Suprapubic skin (tissue), 4 donors: ENCODE results near the gene ORMDL3. TPM values are rescaled to one million over a fixed set of nuclear protein-coding genes. Genes with fewer than 3 reads are reported as not detected.
"Not testable (repeated sequence)": the region's sequence is repeated elsewhere in the genome, so short reads cannot be mapped to it uniquely, and the experiment has no call there.

Experiments
- DNase-seq, 2 donors: peaks; one replicate each; pipeline ENCODE4 v3.0.0-alpha.2; 2019; ENCODE audit warnings: low spot score in 2 of 2
- H3K27ac ChIP-seq: fragments of 200-600 bp; sonication (generic); one replicate; pipeline ENCODE4 v1.5.1; 2019
- H3K27me3 ChIP-seq: fragments of 200-600 bp; sonication (generic); one replicate; pipeline ENCODE4 v1.5.1; 2019
- H3K36me3 ChIP-seq: fragments of 200-600 bp; sonication (generic); one replicate; pipeline ENCODE4 v1.5.1; 2019
- H3K4me1 ChIP-seq: fragments of 200-600 bp; sonication (generic); one replicate; pipeline ENCODE4 v1.5.1; 2019
- H3K4me3 ChIP-seq: fragments of 200-600 bp; sonication (generic); one replicate; pipeline ENCODE4 v1.5.1; 2019; ENCODE audit warnings: mild to moderate bottlenecking
- H3K9me3 ChIP-seq: fragments of 200-600 bp; sonication (generic); one replicate; pipeline ENCODE4 v1.5.1; 2019
- EP300 ChIP-seq: sonication (generic); formaldehyde crosslinking; IDR thresholded peaks from one replicate; pipeline ENCODE4 v1.6.1; 2017; ENCODE audit warnings: antibody characterized with exemption
- POLR2A ChIP-seq, 2 donors: fragments of 450-650 bp; IDR thresholded peaks; one replicate each; pipeline ENCODE4 v1.6.1; 2017; ENCODE audit warnings: antibody characterized with exemption in 2 of 2, mild to moderate bottlenecking in 2 of 2, moderate library complexity in 2 of 2
- POLR2AphosphoS5 ChIP-seq, 3 donors: sonication (generic); formaldehyde crosslinking; IDR thresholded peaks; one replicate each; pipeline ENCODE4 v1.6.1; 2017; ENCODE audit warnings: antibody characterized with exemption in 3 of 3
- WGBS: methylation state at CpG from one replicate; pipeline ENCODE4 v1.1.5; 2018; 5-methylcytosine and 5-hydroxymethylcytosine counted together
- total RNA-seq, 4 donors: library from RNA; depleted of rRNA; stranded (reverse); fragments of >200 nt; gene quantifications; one replicate each; pipeline ENCODE4 v1.1.0, GENCODE V29; 2016
- TF ChIP-seq, protein P1 (sequence below), 2 donors: fragments of 200-600 bp in 1 of 2; fragments of 450-650 bp in 1 of 2; sonication (generic) in 1 of 2; IDR thresholded peaks; one replicate each; pipeline ENCODE4 v1.5.1; 2016 to 2019; ENCODE audit warnings: antibody characterized with exemption in 2 of 2, mild to moderate bottlenecking in 1 of 2, moderate library complexity in 1 of 2

ORMDL3 gene
- total RNA-seq, 4 donors from 2014 or later: 57.7 to 91.3 (median 77.9) TPM

DNA sequence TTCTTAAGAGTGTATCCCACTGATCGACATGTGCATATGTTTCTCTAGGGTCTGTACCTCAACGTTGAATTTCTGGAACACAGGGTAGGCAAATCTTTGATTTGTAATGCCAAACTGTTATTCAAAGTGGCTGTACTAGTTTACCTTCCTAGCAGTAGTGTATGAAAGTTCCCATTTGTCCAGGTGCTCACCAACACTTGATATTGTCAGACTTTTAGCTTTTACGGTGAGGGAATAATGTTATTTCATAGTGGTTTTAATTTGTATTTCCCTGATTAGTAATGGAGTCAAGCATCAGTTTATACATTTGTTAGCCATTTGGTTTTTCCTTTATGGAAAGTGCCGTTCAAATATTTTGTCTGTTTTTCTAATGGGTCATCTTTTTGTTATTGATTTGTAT is 29.3 kb downstream of the ORMDL3 start:
- no peak for DNase-seq
- Histone ChIP-seq H3K27ac (no peak overlapping the region), H3K4me3 (no peak overlapping the region), H3K27me3 (no peaks in the 10 kb centered on the region), H3K9me3 (no peaks in the 10 kb centered on the region), H3K4me1 (no peaks in the 10 kb centered on the region), H3K36me3 (no peaks in the 10 kb centered on the region)
- WGBS: 95% methylated on average over 4 of the region's 4 CpGs
- TF ChIP-seq EP300 (no peak), POLR2AphosphoS5 (IDR thresholded peaks at IDR 0.05) (no peak), POLR2A (IDR thresholded peaks at IDR 0.05) (no peak)
- TF ChIP-seq, protein P1, sequence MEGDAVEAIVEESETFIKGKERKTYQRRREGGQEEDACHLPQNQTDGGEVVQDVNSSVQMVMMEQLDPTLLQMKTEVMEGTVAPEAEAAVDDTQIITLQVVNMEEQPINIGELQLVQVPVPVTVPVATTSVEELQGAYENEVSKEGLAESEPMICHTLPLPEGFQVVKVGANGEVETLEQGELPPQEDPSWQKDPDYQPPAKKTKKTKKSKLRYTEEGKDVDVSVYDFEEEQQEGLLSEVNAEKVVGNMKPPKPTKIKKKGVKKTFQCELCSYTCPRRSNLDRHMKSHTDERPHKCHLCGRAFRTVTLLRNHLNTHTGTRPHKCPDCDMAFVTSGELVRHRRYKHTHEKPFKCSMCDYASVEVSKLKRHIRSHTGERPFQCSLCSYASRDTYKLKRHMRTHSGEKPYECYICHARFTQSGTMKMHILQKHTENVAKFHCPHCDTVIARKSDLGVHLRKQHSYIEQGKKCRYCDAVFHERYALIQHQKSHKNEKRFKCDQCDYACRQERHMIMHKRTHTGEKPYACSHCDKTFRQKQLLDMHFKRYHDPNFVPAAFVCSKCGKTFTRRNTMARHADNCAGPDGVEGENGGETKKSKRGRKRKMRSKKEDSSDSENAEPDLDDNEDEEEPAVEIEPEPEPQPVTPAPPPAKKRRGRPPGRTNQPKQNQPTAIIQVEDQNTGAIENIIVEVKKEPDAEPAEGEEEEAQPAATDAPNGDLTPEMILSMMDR (IDR thresholded peaks at IDR 0.05): no peak

- no peak overlapping the region for H3K27ac ChIP-seq
- no peak for DNase-seq
- no peaks in the 10 kb centered on the region for H3K9me3 ChIP-seq
- H3K4me3 ChIP-seq: no peak overlapping the region
- H3K36me3 ChIP-seq: no peaks in the 10 kb centered on the region
- TF ChIP-seq, protein P1 (IDR thresholded peaks at IDR 0.05): no peak
- no peak for TF ChIP-seq EP300
- no peak for TF ChIP-seq POLR2AphosphoS5 (IDR thresholded peaks at IDR 0.05)
- no peak for TF ChIP-seq POLR2A (IDR thresholded peaks at IDR 0.05)
- H3K4me1 ChIP-seq: no peaks in the 10 kb centered on the region
- peaks cover 18% of the 10 kb centered on the region for H3K27me3 ChIP-seq
- WGBS: 21% methylated on average over 3 of the region's 3 CpGs
Measured at GRCh38 chr17:39894681-39895376, 32.6 kb downstream of the ORMDL3 start.

GRCh38 chr17:39889200-39889599 is 38.2 kb downstream of the ORMDL3 start:
- 58% methylated on average over 2 of the region's 2 CpGs for WGBS
- TF ChIP-seq, protein P1 (IDR thresholded peaks at IDR 0.05): no peak
- no peak for TF ChIP-seq EP300
- no peak for TF ChIP-seq POLR2AphosphoS5 (IDR thresholded peaks at IDR 0.05)
- TF ChIP-seq POLR2A (IDR thresholded peaks at IDR 0.05): no peak
- DNase-seq: no peak
- Histone ChIP-seq H3K36me3 (no peaks in the 10 kb centered on the region), H3K9me3 (no peaks in the 10 kb centered on the region), H3K4me1 (no peaks in the 10 kb centered on the region), H3K27ac (no peak overlapping the region), H3K27me3 (peaks cover 41% of the 10 kb centered on the region), H3K4me3 (no peak overlapping the region)

- Histone ChIP-seq H3K4me1 (no peaks in the 10 kb centered on the region), H3K36me3 (no peaks in the 10 kb centered on the region), H3K27me3 (peaks cover 36% of the 10 kb centered on the region), H3K9me3 (no peaks in the 10 kb centered on the region), H3K4me3 (no peak overlapping the region), H3K27ac (no peak overlapping the region)
- no peak for DNase-seq
- TF ChIP-seq POLR2AphosphoS5 (IDR thresholded peaks at IDR 0.05): no peak
- no peak for TF ChIP-seq EP300
- TF ChIP-seq, protein P1 (IDR thresholded peaks at IDR 0.05): no peak
- TF ChIP-seq POLR2A (IDR thresholded peaks at IDR 0.05): no peak
Measured at GRCh38 chr17:39887078-39887477, 40.3 kb downstream of the ORMDL3 start.

- H3K9me3 ChIP-seq, H3K36me3 ChIP-seq, DNase-seq, H3K4me1 ChIP-seq, H3K4me3 ChIP-seq, H3K27ac ChIP-seq: not testable (repeated sequence)
- 77% methylated on average over 5 of the region's 5 CpGs for WGBS
- peaks cover 29% of the 10 kb centered on the region for H3K27me3 ChIP-seq
Measured at GRCh38 chr17:39886102-39886501, 41.3 kb downstream of the ORMDL3 start.

DNA sequence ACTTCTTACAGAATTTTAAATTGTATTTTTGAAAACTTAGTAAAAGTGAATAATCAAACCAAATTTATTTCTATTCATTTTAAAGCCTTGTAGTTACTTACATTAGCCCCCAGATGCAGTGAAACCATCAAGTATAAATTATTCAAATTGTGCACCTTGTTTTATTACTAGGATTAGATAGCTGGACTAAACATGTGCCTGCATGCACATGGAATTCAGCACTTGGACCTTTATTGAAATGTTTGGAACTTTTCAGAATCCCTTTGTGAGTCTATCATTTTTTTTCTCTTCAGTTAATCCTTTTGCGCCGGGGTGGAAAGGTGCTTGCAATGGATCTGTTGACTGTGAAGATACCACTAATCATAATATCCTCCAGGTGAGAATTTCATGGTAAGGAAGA is 54.6 kb downstream of the ORMDL3 start:
- H3K4me1 ChIP-seq: peaks cover 4% of the 10 kb centered on the region
- no peaks in the 10 kb centered on the region for H3K9me3 ChIP-seq
- peaks cover 42% of the 10 kb centered on the region for H3K27me3 ChIP-seq
- H3K27ac ChIP-seq: no peak overlapping the region
- H3K4me3 ChIP-seq: no peak overlapping the region
- H3K36me3 ChIP-seq: no peaks in the 10 kb centered on the region
- no peak for TF ChIP-seq POLR2AphosphoS5 (IDR thresholded peaks at IDR 0.05)
- TF ChIP-seq, protein P1 (IDR thresholded peaks at IDR 0.05): peak in 1 of 2 donors; percentile 19
- TF ChIP-seq EP300: no peak
- TF ChIP-seq POLR2A (IDR thresholded peaks at IDR 0.05): no peak
- no peak for DNase-seq
- WGBS: 67% methylated on average over 2 of the region's 2 CpGs
